Heart left ventricle (tissue), 16 donors: ENCODE results near the gene SLC17A2. TPM values are rescaled to one million over a fixed set of nuclear protein-coding genes. Genes with fewer than 3 reads are reported as not detected.

Experiments used
- ATAC-seq, 4 donors: fragments of 200-7000 bp; cut with Tn5 transposase; one replicate each; pipeline ENCODE4 v1.9.1; 2020 to 2022; ENCODE audit warnings: moderate library complexity in 4 of 4, mild to moderate bottlenecking in 3 of 4, moderate number of reproducible peaks in 1 of 4
- DNase-seq, 5 donors: peaks; one replicate each; pipeline ENCODE4 v3.0.0-alpha.2; 2020
- H3K27ac ChIP-seq, 12 donors: fragments of 200-600 bp; sonication (generic) in 4 of 12; one replicate each; pipeline versions ENCODE4 v1.5.0 to v1.8.0; 2016 to 2022; ENCODE audit warnings: mild to moderate bottlenecking in 2 of 12
- H3K27me3 ChIP-seq, 9 donors: fragments of 200-600 bp; sonication (generic) in 2 of 9; one replicate each; pipeline versions ENCODE4 v1.5.1 to v1.8.0; 2016 to 2022; ENCODE audit warnings: mild to moderate bottlenecking in 3 of 9
- H3K36me3 ChIP-seq, 9 donors: fragments of 200-600 bp; sonication (generic) in 2 of 9; one replicate each; pipeline versions ENCODE4 v1.5.0 to v1.8.0; 2018 to 2022; ENCODE audit warnings: mild to moderate bottlenecking in 2 of 9
- H3K4me1 ChIP-seq, 12 donors: fragments of 200-600 bp; sonication (generic) in 4 of 12; one replicate each; pipeline versions ENCODE4 v1.5.0 to v1.8.0; 2016 to 2022; ENCODE audit warnings: mild to moderate bottlenecking in 3 of 12
- H3K4me3 ChIP-seq, 12 donors: fragments of 200-600 bp; sonication (generic) in 4 of 12; one replicate each; pipeline versions ENCODE4 v1.5.0 to v1.8.0; 2017 to 2022; ENCODE audit warnings: mild to moderate bottlenecking in 9 of 12, moderate library complexity in 4 of 12
- H3K9me3 ChIP-seq, 12 donors: fragments of 200-600 bp; sonication (generic) in 4 of 12; one replicate each; pipeline versions ENCODE4 v1.5.0 to v1.8.0; 2016 to 2022; ENCODE audit warnings: mild to moderate bottlenecking in 1 of 12
- CTCF ChIP-seq, 12 donors: fragments of 200-600 bp; sonication (generic) in 4 of 12; IDR thresholded peaks; one replicate each; pipeline versions ENCODE4 v1.5.0 to v1.8.0; 2018 to 2022; ENCODE audit warnings: antibody characterized with exemption in 12 of 12, mild to moderate bottlenecking in 5 of 12
- POLR2A ChIP-seq, 2 donors: fragments of 450-650 bp; IDR thresholded peaks; one replicate each; pipeline ENCODE4 v1.6.1; 2017; ENCODE audit warnings: antibody characterized with exemption in 2 of 2, mild to moderate bottlenecking in 2 of 2, moderate library complexity in 2 of 2
- WGBS, 4 donors: extraction: QIAGEN DNeasy Blood & Tissue Kit in 2 of 4; methylation state at CpG; one replicate each; pipeline versions ENCODE4 v1.1.5 to v1.1.7; 2013 to 2018; 5-methylcytosine and 5-hydroxymethylcytosine counted together
- intact Hi-C, 10 donors: fragments of 100-400 bp; cut with DNase I; formaldehyde crosslinking; loops; one replicate each; pipeline versions ENCODE4 v1.11.1 to v1.14.2; 2022
- polyA plus RNA-seq, 2 donors: library from polyadenylated mRNA; stranded (reverse); fragments of 200-250 nt; gene quantifications; one replicate each; pipeline ENCODE4 v1.2.3, GENCODE V29; 2013
- total RNA-seq, 9 donors: library from RNA; depleted of rRNA in 2 of 9; stranded (reverse); fragments of >200 nt in 2 of 9; fragmentation: NEBNext Ultra II Directional in 3 of 9; extraction: Animal tissue kit (Norgen Biotek cat#: 25700) in 3 of 9; gene quantifications; one replicate each; pipeline versions ENCODE4 v1.1.0 to v1.2.4, GENCODE V29; 2016 to 2023
- donor health status: ischemic (EF 13 %, LVEDD 7.1; RV severe dilation, severe dysfunction).
- donor health status: healthy with polysubstance abuse.
- donor health status: DM: no; HTN: yes; CAD: no.
- donor health status: DM: no; HTN: no; CAD: no.
- donor health status: ischemic (EF 25% LVEDD 6.9; RV normal size, moderate dysfunction).
- donor health status: ischemic (EF 25% LVEDD 5.7; RV mildly dilated, moderate dysfunction).
- donor health status: healthy.
- donor health status: DM: yes; HTN: yes; CAD: no.
- donor health status: ischemic (EF 35%, LVEDD 5.7; RV mildly dilated, moderate dysfunction).
- donor health status: nonischemic (EF 11% LVEDD 7.7; RV severe dilation, severe dysfunction).
- donor health status: DM: yes; HTN: yes; CAD: no.
- donor health status: PGD.
- donor health status: ischemic (EF 29% LVEDD 5.4; RV normal size, mild dysfunction).
- donor health status: nonischemic (EF 23%, LVEDD 6.1; RV moderate dilation, normal function).

SLC17A2 gene
- total and polyA plus RNA-seq, 11 donors: not detected

GRCh38 chr6:25907475-25908014, 22.9 kb downstream of the SLC17A2 start:
- intact Hi-C loops: no loop called here
- 43 to 60% (median 52%) methylated on average over 1 of the region's 1 CpG for WGBS, 4 donors
- no peaks in the 10 kb centered on the region for H3K4me1 ChIP-seq
- DNase-seq: no peak
- peaks cover 0 to 19% (median 0%) of the 10 kb centered on the region in 9 donors for H3K27me3 ChIP-seq
- H3K9me3 ChIP-seq: no peaks in the 10 kb centered on the region
- ATAC-seq: no peak
- TF ChIP-seq CTCF (IDR thresholded peaks at IDR 0.05) (no peak), POLR2A (IDR thresholded peaks at IDR 0.05) (no peak)
- no peak overlapping the region for H3K27ac ChIP-seq
- H3K36me3 ChIP-seq: no peaks in the 10 kb centered on the region
- H3K4me3 ChIP-seq: no peak overlapping the region

- TF ChIP-seq CTCF (IDR thresholded peaks at IDR 0.05) (no peak), POLR2A (IDR thresholded peaks at IDR 0.05) (no peak)
- 86 to 91% (median 89%) methylated on average over 4 of the region's 4 CpGs for WGBS, 4 donors
- Histone ChIP-seq H3K27me3 (peaks cover 0 to 19% (median 0%) of the 10 kb centered on the region in 9 donors), H3K4me1 (no peaks in the 10 kb centered on the region), H3K36me3 (no peaks in the 10 kb centered on the region), H3K4me3 (no peak overlapping the region), H3K27ac (no peak overlapping the region), H3K9me3 (no peaks in the 10 kb centered on the region)
- intact Hi-C loops: no loop called here
- no peak for DNase-seq
- ATAC-seq: no peak
Measured at GRCh38 chr6:25903467-25904099, 26.9 kb downstream of the SLC17A2 start.

GRCh38 chr6:25902071-25902470, 28.4 kb downstream of the SLC17A2 start:
- TF ChIP-seq POLR2A (IDR thresholded peaks at IDR 0.05): no peak
- Histone ChIP-seq H3K36me3 (no peaks in the 10 kb centered on the region), H3K27ac (no peak overlapping the region), H3K4me1 (no peaks in the 10 kb centered on the region), H3K4me3 (no peak overlapping the region), H3K27me3 (peaks cover 0 to 19% (median 0%) of the 10 kb centered on the region in 9 donors), H3K9me3 (no peaks in the 10 kb centered on the region)
- intact Hi-C loops: no loop called here
- DNase-seq: no peak
- no peak for ATAC-seq
- 93 to 97% (median 96%) methylated on average over 1 of the region's 1 CpG for WGBS, 4 donors

GRCh38 chr6:25900843-25901242, 29.6 kb downstream of the SLC17A2 start:
- no peaks in the 10 kb centered on the region for H3K4me1 ChIP-seq
- no peaks in the 10 kb centered on the region for H3K9me3 ChIP-seq
- ATAC-seq (no peak), DNase-seq (no peak)
- no peak overlapping the region for H3K4me3 ChIP-seq
- peaks cover 0 to 12% (median 0%) of the 10 kb centered on the region in 9 donors for H3K27me3 ChIP-seq
- no peaks in the 10 kb centered on the region for H3K36me3 ChIP-seq
- 76 to 83% (median 78%) methylated on average over 1 of the region's 1 CpG for WGBS, 4 donors
- intact Hi-C loops: no loop called here
- no peak overlapping the region for H3K27ac ChIP-seq
- TF ChIP-seq POLR2A (IDR thresholded peaks at IDR 0.05) (no peak), CTCF (IDR thresholded peaks at IDR 0.05) (no peak)
